ENCODE results near the gene GRIA2. TPM values are rescaled to one million over a fixed set of nuclear protein-coding genes. Genes with fewer than 3 reads are reported as not detected.

Gene GRIA2
- total RNA-seq, 1 donor from 2014 or later: 4.4 TPM

DNA sequence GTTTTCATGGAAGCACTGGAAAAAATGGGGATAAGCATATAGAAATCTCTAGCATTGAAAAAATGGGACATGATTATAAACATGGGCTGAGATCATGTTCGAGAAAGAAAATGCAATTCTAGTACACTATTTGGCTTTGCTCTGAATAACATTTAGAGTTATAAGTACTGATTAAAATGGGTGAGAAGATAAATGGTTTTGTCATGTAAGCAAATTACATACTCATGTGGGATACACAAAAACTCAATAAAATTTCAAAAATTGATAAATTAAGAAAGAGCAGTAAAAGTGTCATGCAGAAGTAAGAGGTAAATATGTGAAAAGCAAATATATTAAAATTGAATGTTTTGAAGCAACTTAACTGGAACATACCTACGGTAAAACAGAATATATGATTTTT is 99.6 kb downstream of the GRIA2 start:
- Mint-ChIP-seq H3K36me3 (no peaks in the 10 kb centered on the region), H3K4me1 (no peaks in the 10 kb centered on the region), H3K9me3 (no peaks in the 10 kb centered on the region), H3K27me3 (ENCODE audit: low read depth) (peaks cover 26% of the 10 kb centered on the region), H3K27ac (no peak overlapping the region), H3K4me3 (no peak overlapping the region)
- no peak for DNase-seq (ENCODE audit: low spot score in 2 of 2, unreplicated experiment in 2 of 2)
- TF ChIP-seq, protein P1, sequence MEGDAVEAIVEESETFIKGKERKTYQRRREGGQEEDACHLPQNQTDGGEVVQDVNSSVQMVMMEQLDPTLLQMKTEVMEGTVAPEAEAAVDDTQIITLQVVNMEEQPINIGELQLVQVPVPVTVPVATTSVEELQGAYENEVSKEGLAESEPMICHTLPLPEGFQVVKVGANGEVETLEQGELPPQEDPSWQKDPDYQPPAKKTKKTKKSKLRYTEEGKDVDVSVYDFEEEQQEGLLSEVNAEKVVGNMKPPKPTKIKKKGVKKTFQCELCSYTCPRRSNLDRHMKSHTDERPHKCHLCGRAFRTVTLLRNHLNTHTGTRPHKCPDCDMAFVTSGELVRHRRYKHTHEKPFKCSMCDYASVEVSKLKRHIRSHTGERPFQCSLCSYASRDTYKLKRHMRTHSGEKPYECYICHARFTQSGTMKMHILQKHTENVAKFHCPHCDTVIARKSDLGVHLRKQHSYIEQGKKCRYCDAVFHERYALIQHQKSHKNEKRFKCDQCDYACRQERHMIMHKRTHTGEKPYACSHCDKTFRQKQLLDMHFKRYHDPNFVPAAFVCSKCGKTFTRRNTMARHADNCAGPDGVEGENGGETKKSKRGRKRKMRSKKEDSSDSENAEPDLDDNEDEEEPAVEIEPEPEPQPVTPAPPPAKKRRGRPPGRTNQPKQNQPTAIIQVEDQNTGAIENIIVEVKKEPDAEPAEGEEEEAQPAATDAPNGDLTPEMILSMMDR (IDR thresholded peaks at IDR 0.05; ENCODE audit: unreplicated experiment): no peak

DNA sequence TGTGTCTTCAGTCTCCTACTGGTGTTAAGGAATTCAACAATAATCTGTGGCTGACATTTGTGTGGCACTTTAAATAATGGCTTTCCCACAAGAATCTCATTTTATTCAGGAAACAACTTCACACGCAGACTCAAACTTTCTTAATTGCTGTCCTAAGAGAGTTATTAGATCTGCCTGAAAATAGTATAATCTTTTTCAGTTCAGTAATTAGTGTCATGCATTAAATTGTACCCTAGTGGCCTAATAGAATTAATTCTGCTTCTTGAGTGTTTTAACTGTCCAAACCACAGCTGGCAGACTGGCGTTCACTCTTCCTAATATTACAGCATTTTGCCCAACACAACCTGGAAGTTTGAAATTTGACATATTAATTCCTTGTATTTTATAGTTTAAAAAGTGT is 107.1 kb downstream of the GRIA2 start:
- Mint-ChIP-seq H3K4me1 (no peaks in the 10 kb centered on the region), H3K27me3 (ENCODE audit: low read depth) (peaks cover 22% of the 10 kb centered on the region), H3K9me3 (no peaks in the 10 kb centered on the region), H3K36me3 (no peaks in the 10 kb centered on the region), H3K27ac (no peak overlapping the region), H3K4me3 (no peak overlapping the region)
- DNase-seq (ENCODE audit: low spot score in 2 of 2, unreplicated experiment in 2 of 2): no peak
- TF ChIP-seq, protein P1 (IDR thresholded peaks at IDR 0.05; ENCODE audit: unreplicated experiment): no peak

GRCh38 chr4:157357887-157358286 is 137.4 kb downstream of the GRIA2 start:
- peaks cover 2% of the 10 kb centered on the region for H3K36me3 Mint-ChIP-seq
- no peak overlapping the region for H3K27ac Mint-ChIP-seq
- H3K4me3 Mint-ChIP-seq: no peak overlapping the region
- H3K27me3 Mint-ChIP-seq (ENCODE audit: low read depth): no peaks in the 10 kb centered on the region
- TF ChIP-seq, protein P1 (IDR thresholded peaks at IDR 0.05; ENCODE audit: unreplicated experiment): no peak
- H3K9me3 Mint-ChIP-seq: peaks cover 7% of the 10 kb centered on the region
- no peak for DNase-seq (ENCODE audit: low spot score in 2 of 2, unreplicated experiment in 2 of 2)
- peaks cover 4% of the 10 kb centered on the region for H3K4me1 Mint-ChIP-seq

- Mint-ChIP-seq H3K36me3 (peaks cover 2% of the 10 kb centered on the region), H3K9me3 (peaks cover 7% of the 10 kb centered on the region), H3K27me3 (ENCODE audit: low read depth) (no peaks in the 10 kb centered on the region), H3K4me1 (peaks cover 6% of the 10 kb centered on the region), H3K4me3 (no peak overlapping the region), H3K27ac (no peak overlapping the region)
- no peak for DNase-seq (ENCODE audit: low spot score in 2 of 2, unreplicated experiment in 2 of 2)
- TF ChIP-seq, protein P1 (IDR thresholded peaks at IDR 0.05; ENCODE audit: unreplicated experiment): no peak
Observed at GRCh38 chr4:157358439-157358838, 137.9 kb downstream of the GRIA2 start.

DNA sequence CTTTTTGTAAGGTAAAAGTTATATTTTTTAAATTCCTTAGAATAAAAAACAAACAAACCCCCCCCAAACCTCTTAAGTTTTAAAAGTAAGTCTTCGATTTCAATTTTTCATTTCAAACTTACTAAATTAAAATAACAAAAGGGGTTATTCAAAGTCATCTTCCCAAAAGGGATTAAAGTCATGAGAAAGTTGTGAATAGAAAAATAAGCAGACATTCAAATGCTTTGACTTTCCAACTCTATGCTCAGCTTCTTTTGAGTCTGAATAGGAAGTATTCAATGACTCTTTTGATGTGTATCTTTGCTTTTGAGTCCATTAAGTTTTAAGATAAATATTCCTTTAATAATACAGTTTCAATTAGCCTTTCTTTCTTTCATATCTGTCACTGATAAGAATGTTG is 138.3 kb downstream of the GRIA2 start:
- peaks cover 9% of the 10 kb centered on the region for H3K4me1 Mint-ChIP-seq
- TF ChIP-seq, protein P1 (IDR thresholded peaks at IDR 0.05; ENCODE audit: unreplicated experiment): no peak
- DNase-seq (ENCODE audit: low spot score in 2 of 2, unreplicated experiment in 2 of 2): no peak
- H3K27me3 Mint-ChIP-seq (ENCODE audit: low read depth): no peaks in the 10 kb centered on the region
- H3K4me3 Mint-ChIP-seq: no peak overlapping the region
- H3K9me3 Mint-ChIP-seq: peaks cover 7% of the 10 kb centered on the region
- H3K36me3 Mint-ChIP-seq: peaks cover 2% of the 10 kb centered on the region
- no peak overlapping the region for H3K27ac Mint-ChIP-seq

DNA sequence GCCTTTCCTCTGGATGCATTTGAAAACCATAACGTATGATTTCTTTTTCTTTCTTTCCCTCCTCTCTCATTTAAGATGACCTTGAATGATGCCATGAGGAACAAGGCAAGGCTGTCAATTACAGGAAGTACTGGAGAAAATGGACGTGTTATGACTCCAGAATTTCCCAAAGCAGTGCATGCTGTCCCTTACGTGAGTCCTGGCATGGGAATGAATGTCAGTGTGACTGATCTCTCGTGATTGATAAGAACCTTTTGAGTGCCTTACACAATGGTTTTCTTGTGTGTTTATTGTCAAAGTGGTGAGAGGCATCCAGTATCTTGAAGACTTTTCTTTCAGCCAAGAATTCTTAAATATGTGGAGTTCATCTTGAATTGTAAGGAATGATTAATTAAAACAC is 142.8 kb downstream of the GRIA2 start:
- H3K27me3 Mint-ChIP-seq (ENCODE audit: low read depth): peaks cover 3% of the 10 kb centered on the region
- no peak overlapping the region for H3K4me3 Mint-ChIP-seq
- peaks cover 2% of the 10 kb centered on the region for H3K36me3 Mint-ChIP-seq

More for the DNA sequence above, 142.8 kb downstream of the GRIA2 start:
- TF ChIP-seq, protein P1 (IDR thresholded peaks at IDR 0.05; ENCODE audit: unreplicated experiment): no peak
- peaks cover 7% of the 10 kb centered on the region for H3K4me1 Mint-ChIP-seq
- peaks cover 7% of the 10 kb centered on the region for H3K9me3 Mint-ChIP-seq
- H3K27ac Mint-ChIP-seq: no peak overlapping the region
- no peak for DNase-seq (ENCODE audit: low spot score in 2 of 2, unreplicated experiment in 2 of 2)

Data from mesothelial cell of epicardium (in vitro differentiated cells).